Neural cell (in vitro differentiated cells): ENCODE data around the gene FRY. TPM values are rescaled to one million over a fixed set of nuclear protein-coding genes. Genes with fewer than 3 reads are reported as not detected.

ENCODE experiments used
- H2AFZ ChIP-seq: fragments of 200-600, 300-800 bp; sonication (generic), shearing (Covaris generic); 2 replicates; pipeline ENCODE4 v1.6.0; 2014; ENCODE audit warnings: low read depth, mild to moderate bottlenecking, antibody characterized with exemption, low read length, moderate library complexity
- H3F3A ChIP-seq: fragments of 200-600 bp; shearing (Covaris generic); 2 replicates; pipeline ENCODE4 v1.6.1; 2016; ENCODE audit warnings: mild to moderate bottlenecking, moderate library complexity, mixed read lengths, antibody characterized with exemption, low read length; ENCODE audit not compliant: insufficient read depth, poor library complexity, severe bottlenecking
- H3K27ac ChIP-seq: fragments of 200-600, 300-800 bp; sonication (generic), shearing (Covaris generic); 2 replicates; pipeline ENCODE4 v1.5.1; 2014; ENCODE audit warnings: mild to moderate bottlenecking, low read length, moderate library complexity
- H3K27me3 ChIP-seq: fragments of 300-800, 200-600 bp; sonication (generic), shearing (Covaris generic); 2 replicates; pipeline ENCODE4 v1.6.0; 2014; ENCODE audit warnings: mild to moderate bottlenecking, low read depth, low read length, moderate library complexity; ENCODE audit not compliant: insufficient read depth
- H3K36me3 ChIP-seq: fragments of 300-800, 200-600 bp; sonication (generic), shearing (Covaris generic); 2 replicates; pipeline ENCODE4 v1.5.1; 2014; ENCODE audit warnings: mild to moderate bottlenecking, antibody characterized with exemption, low read length, moderate library complexity; ENCODE audit not compliant: insufficient read depth
- H3K4me2 ChIP-seq: fragments of 300-800, 200-600 bp; sonication (generic), shearing (Covaris generic); 2 replicates; pipeline ENCODE4 v1.6.0; 2014; ENCODE audit warnings: mild to moderate bottlenecking, low read length
- H3K4me3 ChIP-seq: fragments of 300-800, 200-600 bp; sonication (generic), shearing (Covaris generic); 2 replicates; pipeline ENCODE4 v1.5.1; 2014; ENCODE audit warnings: mild to moderate bottlenecking, low read length, moderate library complexity
- H3K79me2 ChIP-seq: fragments of 200-600 bp; shearing (Covaris generic); replicated peaks from 2 replicates; pipeline ENCODE4 v1.6.0; 2014; ENCODE audit warnings: mild to moderate bottlenecking, low read length, moderate library complexity; ENCODE audit not compliant: insufficient read depth
- H3K9ac ChIP-seq: fragments of 300-800, 200-600 bp; sonication (generic), shearing (Covaris generic); 2 replicates; pipeline ENCODE4 v1.6.1; 2016; ENCODE audit warnings: mild to moderate bottlenecking, low read length, mixed read lengths
- H3K9me2 ChIP-seq: fragments of 200-600 bp; shearing (Covaris generic); 2 replicates; pipeline ENCODE4 v1.6.1; 2016; ENCODE audit warnings: mild to moderate bottlenecking, low read length, mixed read lengths; ENCODE audit not compliant: insufficient read depth
- H3K9me3 ChIP-seq: fragments of 200-600, 300-800 bp; sonication (generic), shearing (Covaris generic); 2 replicates; pipeline ENCODE4 v1.6.1; 2016; ENCODE audit warnings: mild to moderate bottlenecking, mixed run types, low read length, moderate library complexity, mixed read lengths
- H4K20me1 ChIP-seq: fragments of 200-600 bp; shearing (Covaris generic); 2 replicates; pipeline ENCODE4 v1.6.1; 2016; ENCODE audit warnings: mild to moderate bottlenecking, mixed run types; ENCODE audit not compliant: insufficient read depth
- EP300 ChIP-seq: fragments of 450-650 bp; conservative IDR thresholded peaks from 2 replicates; pipeline ENCODE4 v1.6.1; 2014; ENCODE audit warnings: antibody characterized with exemption, mild to moderate bottlenecking, moderate library complexity; ENCODE audit not compliant: poor library complexity, severe bottlenecking
- EZH2 ChIP-seq: fragments of 200-600, 300-800 bp; shearing (Covaris generic), sonication (generic); IDR thresholded peaks from 2 replicates; pipeline ENCODE4 v1.6.1; 2014; ENCODE audit warnings: antibody characterized with exemption, low read length, borderline replicate concordance, mild to moderate bottlenecking; ENCODE audit not compliant: insufficient read depth, poor library complexity, severe bottlenecking
- MXI1 ChIP-seq: fragments of 450-650 bp; conservative IDR thresholded peaks from 2 replicates; pipeline ENCODE4 v1.6.1; 2014; ENCODE audit warnings: antibody characterized with exemption, mild to moderate bottlenecking; ENCODE audit not compliant: poor library complexity, severe bottlenecking
- POLR2AphosphoS5 ChIP-seq: IDR thresholded peaks from 2 replicates; pipeline ENCODE4 v1.6.1; 2012
- RAD21 ChIP-seq: fragments of 450-650 bp; conservative IDR thresholded peaks from 2 replicates; pipeline ENCODE4 v1.6.1; 2014; ENCODE audit warnings: antibody characterized with exemption, mild to moderate bottlenecking, moderate library complexity
- REST ChIP-seq: IDR thresholded peaks from 2 replicates; pipeline ENCODE4 v1.6.1; 2012; ENCODE audit warnings: borderline replicate concordance
- SMC3 ChIP-seq: fragments of 450-650 bp; conservative IDR thresholded peaks from 2 replicates; pipeline ENCODE4 v1.6.1; 2014; ENCODE audit warnings: antibody characterized with exemption, mild to moderate bottlenecking, moderate library complexity; ENCODE audit not compliant: poor library complexity
- TAF1 ChIP-seq: IDR thresholded peaks from 2 replicates; pipeline ENCODE4 v1.6.1; 2012; ENCODE audit warnings: low read depth
- polyA plus RNA-seq: library from polyadenylated mRNA; depleted of rRNA; stranded (reverse); fragments of >200 nt; gene quantifications from 2 replicates; pipeline ENCODE4 v1.2.3, GENCODE V29; 2014
- TF ChIP-seq, protein P1 (sequence below): fragments of 450-650 bp; IDR thresholded peaks from 2 replicates; pipeline ENCODE4 v1.5.1; 2014; ENCODE audit warnings: antibody characterized with exemption, mild to moderate bottlenecking, moderate library complexity; ENCODE audit not compliant: poor library complexity, severe bottlenecking

FRY gene
- polyA plus RNA-seq, 1 donor from 2014 or later, result 49.3 TPM

- Histone ChIP-seq H3F3A (no peaks in the 10 kb centered on the region), H2AFZ (no peak overlapping the region), H3K27ac (no peak overlapping the region), H3K27me3 (no peaks in the 10 kb centered on the region), H3K79me2 (no peaks in the 10 kb centered on the region), H4K20me1 (no peaks in the 10 kb centered on the region), H3K9me2 (no peaks in the 10 kb centered on the region), H3K36me3 (peaks cover 16% of the 10 kb centered on the region), H3K4me2 (no peak overlapping the region), H3K4me3 (no peak overlapping the region), H3K9ac (no peak overlapping the region), H3K9me3 (no peaks in the 10 kb centered on the region)
- TF ChIP-seq, protein P1, sequence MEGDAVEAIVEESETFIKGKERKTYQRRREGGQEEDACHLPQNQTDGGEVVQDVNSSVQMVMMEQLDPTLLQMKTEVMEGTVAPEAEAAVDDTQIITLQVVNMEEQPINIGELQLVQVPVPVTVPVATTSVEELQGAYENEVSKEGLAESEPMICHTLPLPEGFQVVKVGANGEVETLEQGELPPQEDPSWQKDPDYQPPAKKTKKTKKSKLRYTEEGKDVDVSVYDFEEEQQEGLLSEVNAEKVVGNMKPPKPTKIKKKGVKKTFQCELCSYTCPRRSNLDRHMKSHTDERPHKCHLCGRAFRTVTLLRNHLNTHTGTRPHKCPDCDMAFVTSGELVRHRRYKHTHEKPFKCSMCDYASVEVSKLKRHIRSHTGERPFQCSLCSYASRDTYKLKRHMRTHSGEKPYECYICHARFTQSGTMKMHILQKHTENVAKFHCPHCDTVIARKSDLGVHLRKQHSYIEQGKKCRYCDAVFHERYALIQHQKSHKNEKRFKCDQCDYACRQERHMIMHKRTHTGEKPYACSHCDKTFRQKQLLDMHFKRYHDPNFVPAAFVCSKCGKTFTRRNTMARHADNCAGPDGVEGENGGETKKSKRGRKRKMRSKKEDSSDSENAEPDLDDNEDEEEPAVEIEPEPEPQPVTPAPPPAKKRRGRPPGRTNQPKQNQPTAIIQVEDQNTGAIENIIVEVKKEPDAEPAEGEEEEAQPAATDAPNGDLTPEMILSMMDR, result no peak
- TF ChIP-seq RAD21 (no peak), POLR2AphosphoS5 (no peak), SMC3 (no peak), EZH2 (no peak), TAF1 (no peak), REST (no peak), MXI1 (no peak), EP300 (no peak)
Measured at GRCh38 chr13:32210101-32210500, 178.5 kb downstream of the FRY start.

DNA sequence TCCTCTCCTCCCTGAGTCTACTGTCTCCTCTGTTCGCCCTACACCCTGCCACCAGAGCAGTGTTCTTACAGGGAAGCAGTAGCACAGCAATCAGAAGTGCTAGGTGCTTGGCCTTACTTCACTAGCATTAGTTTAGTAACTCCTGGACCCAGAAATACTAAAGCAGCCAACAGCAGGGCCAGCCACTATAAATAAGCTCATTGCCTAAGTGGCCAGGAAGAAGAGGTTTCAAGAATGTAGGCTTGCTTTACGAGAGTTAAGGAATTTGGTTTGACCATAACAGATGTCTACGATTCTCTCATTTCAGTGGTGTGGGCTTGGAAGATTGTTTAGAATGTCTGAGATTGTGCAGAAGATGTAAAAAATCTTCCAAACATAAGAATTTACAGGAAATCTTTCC, 180.2 kb downstream of the FRY start:
- Histone ChIP-seq H3K4me2 (no peak overlapping the region), H3K79me2 (no peaks in the 10 kb centered on the region), H3K9me2 (no peaks in the 10 kb centered on the region), H3K9ac (no peak overlapping the region), H2AFZ (no peak overlapping the region), H4K20me1 (no peaks in the 10 kb centered on the region), H3K27ac (no peak overlapping the region), H3K9me3 (no peaks in the 10 kb centered on the region), H3K4me3 (no peak overlapping the region), H3F3A (no peaks in the 10 kb centered on the region), H3K36me3 (peaks cover 16% of the 10 kb centered on the region), H3K27me3 (no peaks in the 10 kb centered on the region)
- no peak for TF ChIP-seq RAD21
- TF ChIP-seq REST, result no peak
- TF ChIP-seq EP300, result no peak
- TF ChIP-seq, protein P1, result no peak
- TF ChIP-seq EZH2, result no peak
- no peak for TF ChIP-seq SMC3
- TF ChIP-seq POLR2AphosphoS5, result no peak
- TF ChIP-seq MXI1, result no peak
- no peak for TF ChIP-seq TAF1
